ENCODE results near the gene GPC5.

GRCh38 chr13:92734068-92734467 lies 1335.6 kb downstream of the GPC5 start:
- TF ChIP-seq CTCF (IDR thresholded peaks at IDR 0.05; ENCODE audit: control extremely low read depth in 1 of 3, insufficient read depth in 1 of 3, low read depth in 1 of 3, low read length in 3 of 3) (no peak), CREB1 (IDR thresholded peaks at IDR 0.05) (no peak), EP300 (IDR thresholded peaks at IDR 0.05; ENCODE audit: borderline replicate concordance in 1 of 2, low read depth in 2 of 2, low read length in 2 of 2) (no peak), POLR2A (IDR thresholded peaks at IDR 0.05; ENCODE audit: control extremely low read depth in 1 of 2, low read depth in 2 of 2, low read length in 2 of 2) (no peak), POLR2AphosphoS5 (IDR thresholded peaks at IDR 0.05; ENCODE audit: low read depth, low read length) (no peak), RFX5 (IDR thresholded peaks at IDR 0.05; ENCODE audit: borderline replicate concordance, low read depth, low read length) (no peak), SIN3A (conservative IDR thresholded peaks at IDR 0.05 in 1 of 2, IDR thresholded peaks at IDR 0.05 in 1 of 2; ENCODE audit: low read depth in 1 of 2, low read length in 2 of 2) (no peak), MAX (IDR thresholded peaks at IDR 0.05) (no peak)

All from H1 (cell line).